ENCODE data around the gene EXTL2.

EXTL2 gene

GRCh38 chr1:100882698-100883097, 11.9 kb downstream of the EXTL2 start:
- Histone ChIP-seq H3K27me3 (ENCODE audit: control insufficient read depth in 2 of 2, insufficient read depth in 2 of 2, low read length in 2 of 2) (no peaks in the 10 kb centered on the region), H3K27ac (ENCODE audit: low read depth in 2 of 2, low read length in 2 of 2) (no peak overlapping the region), H3K36me3 (ENCODE audit: control insufficient read depth in 2 of 2, insufficient read depth in 2 of 2, low read length in 2 of 2) (no peaks in the 10 kb centered on the region), H3K4me3 (ENCODE audit: low read length in 2 of 2) (no peak overlapping the region), H3K9me3 (ENCODE audit: control insufficient read depth in 2 of 2, low read length in 2 of 2) (no peaks in the 10 kb centered on the region), H3K9ac (ENCODE audit: low read depth in 1 of 2, low read length in 2 of 2) (no peak overlapping the region), H3K4me1 (ENCODE audit: control insufficient read depth in 2 of 2, insufficient read depth in 2 of 2, low read length in 2 of 2) (no peaks in the 10 kb centered on the region)

GRCh38 chr1:100881687-100882086, 13.0 kb downstream of the EXTL2 start:
- Histone ChIP-seq H3K9ac (ENCODE audit: low read depth in 1 of 2, low read length in 2 of 2) (no peak overlapping the region), H3K27ac (ENCODE audit: low read depth in 2 of 2, low read length in 2 of 2) (no peak overlapping the region), H3K4me3 (ENCODE audit: low read length in 2 of 2) (no peak overlapping the region), H3K36me3 (ENCODE audit: control insufficient read depth in 2 of 2, insufficient read depth in 2 of 2, low read length in 2 of 2) (no peaks in the 10 kb centered on the region), H3K9me3 (ENCODE audit: control insufficient read depth in 2 of 2, low read length in 2 of 2) (no peaks in the 10 kb centered on the region), H3K4me1 (ENCODE audit: control insufficient read depth in 2 of 2, insufficient read depth in 2 of 2, low read length in 2 of 2) (no peaks in the 10 kb centered on the region), H3K27me3 (ENCODE audit: control insufficient read depth in 2 of 2, insufficient read depth in 2 of 2, low read length in 2 of 2) (no peaks in the 10 kb centered on the region)

- no peak overlapping the region for H3K9ac ChIP-seq (ENCODE audit: low read depth in 1 of 2, low read length in 2 of 2)
Observed at GRCh38 chr1:100879422-100879821, 15.2 kb downstream of the EXTL2 start.

GRCh38 chr1:100876291-100876690, 18.4 kb downstream of the EXTL2 start:
- Histone ChIP-seq H3K27me3 (ENCODE audit: control insufficient read depth in 2 of 2, insufficient read depth in 2 of 2, low read length in 2 of 2) (no peaks in the 10 kb centered on the region), H3K36me3 (ENCODE audit: control insufficient read depth in 2 of 2, insufficient read depth in 2 of 2, low read length in 2 of 2) (no peaks in the 10 kb centered on the region), H3K4me3 (ENCODE audit: low read length in 2 of 2) (no peak overlapping the region), H3K4me1 (ENCODE audit: control insufficient read depth in 2 of 2, insufficient read depth in 2 of 2, low read length in 2 of 2) (no peaks in the 10 kb centered on the region), H3K27ac (ENCODE audit: low read depth in 2 of 2, low read length in 2 of 2) (no peak overlapping the region), H3K9me3 (ENCODE audit: control insufficient read depth in 2 of 2, low read length in 2 of 2) (no peaks in the 10 kb centered on the region), H3K9ac (ENCODE audit: low read depth in 1 of 2, low read length in 2 of 2) (no peak overlapping the region)

More at GRCh38 chr1:100879422-100879821, 15.2 kb downstream of the EXTL2 start:
- Histone ChIP-seq H3K4me3 (ENCODE audit: low read length in 2 of 2) (no peak overlapping the region), H3K4me1 (ENCODE audit: control insufficient read depth in 2 of 2, insufficient read depth in 2 of 2, low read length in 2 of 2) (no peaks in the 10 kb centered on the region), H3K36me3 (ENCODE audit: control insufficient read depth in 2 of 2, insufficient read depth in 2 of 2, low read length in 2 of 2) (no peaks in the 10 kb centered on the region), H3K27me3 (ENCODE audit: control insufficient read depth in 2 of 2, insufficient read depth in 2 of 2, low read length in 2 of 2) (no peaks in the 10 kb centered on the region), H3K9me3 (ENCODE audit: control insufficient read depth in 2 of 2, low read length in 2 of 2) (no peaks in the 10 kb centered on the region), H3K27ac (ENCODE audit: low read depth in 2 of 2, low read length in 2 of 2) (no peak overlapping the region)

- Histone ChIP-seq H3K9ac (ENCODE audit: low read depth in 1 of 2, low read length in 2 of 2) (no peak overlapping the region), H3K27ac (ENCODE audit: low read depth in 2 of 2, low read length in 2 of 2) (no peak overlapping the region), H3K4me1 (ENCODE audit: control insufficient read depth in 2 of 2, insufficient read depth in 2 of 2, low read length in 2 of 2) (no peaks in the 10 kb centered on the region), H3K36me3 (ENCODE audit: control insufficient read depth in 2 of 2, insufficient read depth in 2 of 2, low read length in 2 of 2) (no peaks in the 10 kb centered on the region), H3K9me3 (ENCODE audit: control insufficient read depth in 2 of 2, low read length in 2 of 2) (no peaks in the 10 kb centered on the region), H3K27me3 (ENCODE audit: control insufficient read depth in 2 of 2, insufficient read depth in 2 of 2, low read length in 2 of 2) (no peaks in the 10 kb centered on the region), H3K4me3 (ENCODE audit: low read length in 2 of 2) (no peak overlapping the region)
Observed at GRCh38 chr1:100875228-100875627, 19.4 kb downstream of the EXTL2 start.

- no peaks in the 10 kb centered on the region for H3K4me1 ChIP-seq (ENCODE audit: control insufficient read depth in 2 of 2, insufficient read depth in 2 of 2, low read length in 2 of 2)
- no peaks in the 10 kb centered on the region for H3K27me3 ChIP-seq (ENCODE audit: control insufficient read depth in 2 of 2, insufficient read depth in 2 of 2, low read length in 2 of 2)
- no peaks in the 10 kb centered on the region for H3K36me3 ChIP-seq (ENCODE audit: control insufficient read depth in 2 of 2, insufficient read depth in 2 of 2, low read length in 2 of 2)
- no peak overlapping the region for H3K4me3 ChIP-seq (ENCODE audit: low read length in 2 of 2)
- H3K9me3 ChIP-seq (ENCODE audit: control insufficient read depth in 2 of 2, low read length in 2 of 2) = no peaks in the 10 kb centered on the region
- H3K27ac ChIP-seq (ENCODE audit: low read depth in 2 of 2, low read length in 2 of 2) = no peak overlapping the region
- H3K9ac ChIP-seq (ENCODE audit: low read depth in 1 of 2, low read length in 2 of 2) = no peak overlapping the region
Observed at GRCh38 chr1:100874433-100874832, 20.2 kb downstream of the EXTL2 start.

GRCh38 chr1:100869996-100870395, 24.6 kb downstream of the EXTL2 start:
- Histone ChIP-seq H3K36me3 (ENCODE audit: control insufficient read depth in 2 of 2, insufficient read depth in 2 of 2, low read length in 2 of 2) (no peaks in the 10 kb centered on the region), H3K4me3 (ENCODE audit: low read length in 2 of 2) (no peak overlapping the region), H3K4me1 (ENCODE audit: control insufficient read depth in 2 of 2, insufficient read depth in 2 of 2, low read length in 2 of 2) (no peaks in the 10 kb centered on the region), H3K9me3 (ENCODE audit: control insufficient read depth in 2 of 2, low read length in 2 of 2) (no peaks in the 10 kb centered on the region), H3K27me3 (ENCODE audit: control insufficient read depth in 2 of 2, insufficient read depth in 2 of 2, low read length in 2 of 2) (no peaks in the 10 kb centered on the region), H3K27ac (ENCODE audit: low read depth in 2 of 2, low read length in 2 of 2) (no peak overlapping the region), H3K9ac (ENCODE audit: low read depth in 1 of 2, low read length in 2 of 2) (no peak overlapping the region)

GRCh38 chr1:100868364-100868995, 26.2 kb downstream of the EXTL2 start:
- Histone ChIP-seq H3K9ac (ENCODE audit: low read depth in 1 of 2, low read length in 2 of 2) (no peak overlapping the region), H3K27ac (ENCODE audit: low read depth in 2 of 2, low read length in 2 of 2) (no peak overlapping the region), H3K4me1 (ENCODE audit: control insufficient read depth in 2 of 2, insufficient read depth in 2 of 2, low read length in 2 of 2) (no peaks in the 10 kb centered on the region), H3K9me3 (ENCODE audit: control insufficient read depth in 2 of 2, low read length in 2 of 2) (no peaks in the 10 kb centered on the region), H3K4me3 (ENCODE audit: low read length in 2 of 2) (no peak overlapping the region), H3K36me3 (ENCODE audit: control insufficient read depth in 2 of 2, insufficient read depth in 2 of 2, low read length in 2 of 2) (no peaks in the 10 kb centered on the region), H3K27me3 (ENCODE audit: control insufficient read depth in 2 of 2, insufficient read depth in 2 of 2, low read length in 2 of 2) (no peaks in the 10 kb centered on the region)

- no peaks in the 10 kb centered on the region for H3K4me1 ChIP-seq (ENCODE audit: control insufficient read depth in 2 of 2, insufficient read depth in 2 of 2, low read length in 2 of 2)
- no peaks in the 10 kb centered on the region for H3K36me3 ChIP-seq (ENCODE audit: control insufficient read depth in 2 of 2, insufficient read depth in 2 of 2, low read length in 2 of 2)
- H3K9ac ChIP-seq (ENCODE audit: low read depth in 1 of 2, low read length in 2 of 2) = no peak overlapping the region
- no peak overlapping the region for H3K4me3 ChIP-seq (ENCODE audit: low read length in 2 of 2)
- no peaks in the 10 kb centered on the region for H3K9me3 ChIP-seq (ENCODE audit: control insufficient read depth in 2 of 2, low read length in 2 of 2)
- no peaks in the 10 kb centered on the region for H3K27me3 ChIP-seq (ENCODE audit: control insufficient read depth in 2 of 2, insufficient read depth in 2 of 2, low read length in 2 of 2)
- no peak overlapping the region for H3K27ac ChIP-seq (ENCODE audit: low read depth in 2 of 2, low read length in 2 of 2)
Observed at GRCh38 chr1:100866901-100867206, 27.8 kb downstream of the EXTL2 start.

GRCh38 chr1:100866041-100866900, 28.4 kb downstream of the EXTL2 start:
- H3K9ac ChIP-seq (ENCODE audit: low read depth in 1 of 2, low read length in 2 of 2) = no peak overlapping the region
- no peak overlapping the region for H3K4me3 ChIP-seq (ENCODE audit: low read length in 2 of 2)
- H3K9me3 ChIP-seq (ENCODE audit: control insufficient read depth in 2 of 2, low read length in 2 of 2) = no peaks in the 10 kb centered on the region

More at GRCh38 chr1:100866041-100866900, 28.4 kb downstream of the EXTL2 start:
- Histone ChIP-seq H3K4me1 (ENCODE audit: control insufficient read depth in 2 of 2, insufficient read depth in 2 of 2, low read length in 2 of 2) (no peaks in the 10 kb centered on the region), H3K27me3 (ENCODE audit: control insufficient read depth in 2 of 2, insufficient read depth in 2 of 2, low read length in 2 of 2) (no peaks in the 10 kb centered on the region), H3K36me3 (ENCODE audit: control insufficient read depth in 2 of 2, insufficient read depth in 2 of 2, low read length in 2 of 2) (no peaks in the 10 kb centered on the region), H3K27ac (ENCODE audit: low read depth in 2 of 2, low read length in 2 of 2) (no peak overlapping the region)
